ENCODE results near the gene PKP4.

DNA sequence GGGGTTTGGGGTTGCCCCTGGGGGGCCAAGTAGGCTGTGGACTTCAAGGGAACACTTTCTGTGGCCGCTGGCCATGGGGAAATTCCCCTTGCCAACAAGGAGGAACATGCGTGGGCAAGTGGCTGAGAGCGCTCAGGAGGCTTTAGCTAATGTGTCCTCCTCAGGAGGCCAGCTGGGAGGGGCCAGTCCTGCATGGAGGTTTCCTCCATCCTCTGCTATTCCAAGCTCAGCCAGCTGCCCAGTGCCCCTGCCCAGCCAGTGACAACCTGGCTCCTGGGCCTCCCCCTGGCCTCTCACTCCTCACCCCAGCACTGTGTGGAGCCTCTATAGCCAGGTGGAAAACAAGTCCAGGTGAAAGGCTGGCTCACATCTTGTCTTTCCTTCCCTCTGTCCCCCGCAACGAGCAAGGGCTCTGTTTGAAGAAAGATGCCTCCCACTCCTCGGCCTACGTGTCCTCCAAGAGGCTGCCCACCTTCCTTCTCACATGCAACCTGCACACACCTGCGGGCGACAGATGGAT, 273.9 kb downstream of the PKP4 start:
- TF ChIP-seq, protein P1, sequence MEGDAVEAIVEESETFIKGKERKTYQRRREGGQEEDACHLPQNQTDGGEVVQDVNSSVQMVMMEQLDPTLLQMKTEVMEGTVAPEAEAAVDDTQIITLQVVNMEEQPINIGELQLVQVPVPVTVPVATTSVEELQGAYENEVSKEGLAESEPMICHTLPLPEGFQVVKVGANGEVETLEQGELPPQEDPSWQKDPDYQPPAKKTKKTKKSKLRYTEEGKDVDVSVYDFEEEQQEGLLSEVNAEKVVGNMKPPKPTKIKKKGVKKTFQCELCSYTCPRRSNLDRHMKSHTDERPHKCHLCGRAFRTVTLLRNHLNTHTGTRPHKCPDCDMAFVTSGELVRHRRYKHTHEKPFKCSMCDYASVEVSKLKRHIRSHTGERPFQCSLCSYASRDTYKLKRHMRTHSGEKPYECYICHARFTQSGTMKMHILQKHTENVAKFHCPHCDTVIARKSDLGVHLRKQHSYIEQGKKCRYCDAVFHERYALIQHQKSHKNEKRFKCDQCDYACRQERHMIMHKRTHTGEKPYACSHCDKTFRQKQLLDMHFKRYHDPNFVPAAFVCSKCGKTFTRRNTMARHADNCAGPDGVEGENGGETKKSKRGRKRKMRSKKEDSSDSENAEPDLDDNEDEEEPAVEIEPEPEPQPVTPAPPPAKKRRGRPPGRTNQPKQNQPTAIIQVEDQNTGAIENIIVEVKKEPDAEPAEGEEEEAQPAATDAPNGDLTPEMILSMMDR (IDR thresholded peaks at IDR 0.05; ENCODE audit: borderline replicate concordance, extremely low read depth, low read length, poor library complexity, severe bottlenecking): no peak
- TF ChIP-seq EZH2 (IDR thresholded peaks at IDR 0.05; ENCODE audit: borderline replicate concordance, low read depth, low read length, severe bottlenecking): no peak
